Measurements from ENCODE around the gene SF3B5.
"Not testable (repeated sequence)": the region's sequence is repeated elsewhere in the genome, so short reads cannot be mapped to it uniquely, and the experiment has no call there.

The SF3B5 gene

GRCh38 chr6:144095134-144096002 lies at the start of gene SF3B5:
SF3B5 (minus strand) TSS chr6:144095573; CDS start chr6:144095497, 76 bp downstream.
- DNase-seq (ENCODE audit: low read depth, low spot score), result peak; percentile 99

- DNase-seq (ENCODE audit: low read depth, low spot score), result no peak
Observed at GRCh38 chr6:144144996-144145395, 49.6 kb upstream of the SF3B5 start.

GRCh38 chr6:144143878-144144277 lies 48.5 kb upstream of the SF3B5 start:
- DNase-seq (ENCODE audit: low read depth, low spot score), result no peak

- no peak for DNase-seq (ENCODE audit: low read depth, low spot score)
Observed at GRCh38 chr6:144143106-144143505, 47.7 kb upstream of the SF3B5 start.

GRCh38 chr6:144141470-144141869 lies 46.1 kb upstream of the SF3B5 start:
- DNase-seq (ENCODE audit: low read depth, low spot score), result no peak

- no peak for DNase-seq (ENCODE audit: low read depth, low spot score)
Observed at GRCh38 chr6:144140867-144141266, 45.5 kb upstream of the SF3B5 start.

GRCh38 chr6:144139817-144140216 lies 44.4 kb upstream of the SF3B5 start:
- no peak for DNase-seq (ENCODE audit: low read depth, low spot score)

- no peak for DNase-seq (ENCODE audit: low read depth, low spot score)
Observed at GRCh38 chr6:144138542-144138941, 43.2 kb upstream of the SF3B5 start.

- DNase-seq (ENCODE audit: low read depth, low spot score), result no peak
Observed at GRCh38 chr6:144134737-144135136, 39.4 kb upstream of the SF3B5 start.

- no peak for DNase-seq (ENCODE audit: low read depth, low spot score)
Observed at GRCh38 chr6:144134176-144134575, 38.8 kb upstream of the SF3B5 start.

- no peak for DNase-seq (ENCODE audit: low read depth, low spot score)
Observed at GRCh38 chr6:144133225-144133821, 38.0 kb upstream of the SF3B5 start.

GRCh38 chr6:144132167-144132690 lies 36.9 kb upstream of the SF3B5 start:
- not testable (repeated sequence) for DNase-seq (ENCODE audit: low read depth, low spot score)

- no peak for DNase-seq (ENCODE audit: low read depth, low spot score)
Observed at GRCh38 chr6:144131248-144131709, 35.9 kb upstream of the SF3B5 start.

- DNase-seq (ENCODE audit: low read depth, low spot score), result no peak
Observed at GRCh38 chr6:144129469-144129868, 34.1 kb upstream of the SF3B5 start.

GRCh38 chr6:144127097-144127496 lies 31.7 kb upstream of the SF3B5 start:
- DNase-seq (ENCODE audit: low read depth, low spot score), result no peak

- no peak for DNase-seq (ENCODE audit: low read depth, low spot score)
Observed at GRCh38 chr6:144123836-144124235, 28.5 kb upstream of the SF3B5 start.

GRCh38 chr6:144123421-144123820 lies 28.0 kb upstream of the SF3B5 start:
- DNase-seq (ENCODE audit: low read depth, low spot score), result no peak

GRCh38 chr6:144122861-144123260 lies 27.5 kb upstream of the SF3B5 start:
- DNase-seq (ENCODE audit: low read depth, low spot score), result no peak

- DNase-seq (ENCODE audit: low read depth, low spot score), result no peak
Observed at GRCh38 chr6:144119376-144119775, 24.0 kb upstream of the SF3B5 start.

- no peak for DNase-seq (ENCODE audit: low read depth, low spot score)
Observed at GRCh38 chr6:144115219-144115618, 19.8 kb upstream of the SF3B5 start.

GRCh38 chr6:144113366-144113765 lies 18.0 kb upstream of the SF3B5 start:
- DNase-seq (ENCODE audit: low read depth, low spot score), result no peak

- no peak for DNase-seq (ENCODE audit: low read depth, low spot score)
Observed at GRCh38 chr6:144110210-144110609, 14.8 kb upstream of the SF3B5 start.

- DNase-seq (ENCODE audit: low read depth, low spot score), result no peak
Observed at GRCh38 chr6:144106206-144106605, 10.8 kb upstream of the SF3B5 start.

Measured in smooth muscle cell of the brain vasculature (primary cell).